WTC11 (cell line): Measurements from ENCODE around the gene TKT. TPM values are rescaled to one million over a fixed set of nuclear protein-coding genes. Genes with fewer than 3 reads are reported as not detected.
A peak's percentile ranks its signal among the peaks of the same experiment; 100 is the strongest.

ENCODE experiments used
- ATAC-seq: fragments of 200-7000 bp; cut with Tn5 transposase; 2 replicates; pipeline ENCODE4 v1.10.0; 2021; ENCODE audit warnings: mild to moderate bottlenecking, moderate library complexity
- CTCF ChIA-PET: fragments of 300-600 bp; sonication (Branson Sonifier 250); formaldehyde crosslinking; loops from one replicate; lab custom pipeline; 2021; ENCODE audit warnings: antibody characterized with exemption; lab: Charles Lee
- POLR2A ChIA-PET: fragments of 350-600 bp; sonication (Branson Sonifier 250); formaldehyde crosslinking; loops from one replicate; lab custom pipeline; 2021; ENCODE audit warnings: antibody characterized with exemption; lab: Charles Lee
- DNase-seq: peaks from one replicate; pipeline ENCODE4 v3.0.0; 2021; ENCODE audit warnings: low spot score
- H3K27ac Mint-ChIP-seq: 2 replicates; pipeline ENCODE4 v1.8.0; 2021; ENCODE audit warnings: mixed read lengths
- H3K27me3 Mint-ChIP-seq: 2 replicates; pipeline ENCODE4 v1.8.0; 2021; ENCODE audit warnings: low read depth, mild to moderate bottlenecking, moderate library complexity, mixed read lengths
- H3K36me3 Mint-ChIP-seq: 2 replicates; pipeline ENCODE4 v1.8.0; 2021; ENCODE audit warnings: mixed read lengths
- H3K4me1 Mint-ChIP-seq: 2 replicates; pipeline ENCODE4 v1.8.0; 2022; ENCODE audit warnings: mixed read lengths
- H3K4me3 Mint-ChIP-seq: 2 replicates; pipeline ENCODE4 v1.8.0; 2021; ENCODE audit warnings: mild to moderate bottlenecking, moderate library complexity, mixed read lengths
- H3K9me3 Mint-ChIP-seq: 2 replicates; pipeline ENCODE4 v1.8.0; 2021; ENCODE audit warnings: mixed read lengths
- ATF6 ChIP-seq: sonication (generic); formaldehyde crosslinking; IDR thresholded peaks from 2 replicates; pipeline ENCODE4 v1.8.1; 2023; ENCODE audit warnings: mild to moderate bottlenecking, missing genetic modification reagents
- CDX4 ChIP-seq: fragments of 250-450 bp; sonication (Bioruptor Pico); IDR thresholded peaks from 2 replicates; pipeline ENCODE4 v1.9.0; 2021; ENCODE audit warnings: moderate library complexity, mild to moderate bottlenecking, inconsistent platforms, borderline replicate concordance
- EMX1 ChIP-seq: fragments of 250-450 bp; sonication (Bioruptor Pico); IDR thresholded peaks from 2 replicates; pipeline ENCODE4 v1.8.0; 2021; ENCODE audit warnings: mild to moderate bottlenecking
- ERG ChIP-seq: fragments of 250-450 bp; sonication (Bioruptor Pico); IDR thresholded peaks from 2 replicates; pipeline ENCODE4 v1.8.0; 2021; ENCODE audit warnings: mild to moderate bottlenecking
- FOXJ3 ChIP-seq: sonication (generic); formaldehyde crosslinking; IDR thresholded peaks from 2 replicates; pipeline ENCODE4 v1.9.0; 2021; ENCODE audit warnings: missing genetic modification reagents, mild to moderate bottlenecking, borderline replicate concordance
- FOXP1 ChIP-seq: sonication (generic); formaldehyde crosslinking; IDR thresholded peaks from 2 replicates; pipeline ENCODE4 v1.8.0; 2022; ENCODE audit warnings: missing genetic modification reagents, mild to moderate bottlenecking, moderate library complexity, borderline replicate concordance
- FOXP4 ChIP-seq: sonication (generic); formaldehyde crosslinking; IDR thresholded peaks from 2 replicates; pipeline ENCODE4 v1.8.0; 2022; ENCODE audit warnings: mild to moderate bottlenecking, missing genetic modification reagents
- GABPB1 ChIP-seq: sonication (generic); formaldehyde crosslinking; IDR thresholded peaks from 2 replicates; pipeline ENCODE4 v1.8.1; 2023; ENCODE audit warnings: mild to moderate bottlenecking, missing genetic modification reagents
- HMGA2 ChIP-seq: fragments of 250-450 bp; sonication (Bioruptor Pico); IDR thresholded peaks from 2 replicates; pipeline ENCODE4 v1.4.0; 2021; ENCODE audit warnings: mild to moderate bottlenecking, moderate library complexity
- IRF2 ChIP-seq: sonication (generic); formaldehyde crosslinking; IDR thresholded peaks from 2 replicates; pipeline ENCODE4 v1.8.0; 2022; ENCODE audit warnings: low read depth, missing genetic modification reagents, borderline replicate concordance
- NR1H2 ChIP-seq: sonication (generic); formaldehyde crosslinking; IDR thresholded peaks from 2 replicates; pipeline ENCODE4 v1.9.0; 2021; ENCODE audit warnings: mild to moderate bottlenecking, moderate library complexity, missing genetic modification reagents
- SMAD4 ChIP-seq: sonication (generic); formaldehyde crosslinking; IDR thresholded peaks from 2 replicates; pipeline ENCODE4 v1.8.0; 2022; ENCODE audit warnings: mild to moderate bottlenecking, missing genetic modification reagents
- TEAD4 ChIP-seq: sonication (generic); formaldehyde crosslinking; IDR thresholded peaks from 2 replicates; pipeline ENCODE4 v1.8.0; 2022; ENCODE audit warnings: mild to moderate bottlenecking, missing genetic modification reagents
- ZBTB21 ChIP-seq: sonication (generic); formaldehyde crosslinking; IDR thresholded peaks from 2 replicates; pipeline ENCODE4 v1.8.1; 2023; ENCODE audit warnings: mild to moderate bottlenecking, missing genetic modification reagents, borderline replicate concordance
- ZNF232 ChIP-seq: sonication (generic); formaldehyde crosslinking; IDR thresholded peaks from 2 replicates; pipeline ENCODE4 v1.8.0; 2022; ENCODE audit warnings: mild to moderate bottlenecking, missing genetic modification reagents
- ZNF423 ChIP-seq: fragments of 250-450 bp; sonication (Bioruptor Pico); IDR thresholded peaks from 2 replicates; pipeline ENCODE4 v2.1.2; 2022; ENCODE audit warnings: mild to moderate bottlenecking, moderate library complexity
- ZNF532 ChIP-seq: fragments of 250-450 bp; sonication (Bioruptor Pico); IDR thresholded peaks from 2 replicates; pipeline ENCODE4 v1.9.0; 2021; ENCODE audit warnings: mild to moderate bottlenecking, borderline replicate concordance
- total RNA-seq: library from RNA; stranded (reverse); gene quantifications from 3 replicates; pipeline ENCODE4 v1.2.3, GENCODE V29; 2021

Gene TKT
- total RNA-seq, 1 experiment from 2014 or later = 1,040 TPM

GRCh38 chr3:53230041-53230621, 25.7 kb downstream of the TKT start:
- ChIA-PET POLR2A (no interaction called here), CTCF (interaction anchor here (0.6 to 3.0 kb wide), 9 partner anchors 8 to 130 kb away, joined by 3 to 8 read pairs (median 4); no protein-coding TSS in a partner anchor)
- Mint-ChIP-seq H3K27ac (peak overlapping the region; percentile 68), H3K27me3 (no peaks in the 10 kb centered on the region), H3K4me3 (no peak overlapping the region), H3K4me1 (no peaks in the 10 kb centered on the region), H3K36me3 (peaks cover 94% of the 10 kb centered on the region), H3K9me3 (no peaks in the 10 kb centered on the region)
- no peak for TF ChIP-seq CDX4 (CRISPR knock-in tag)
- TF ChIP-seq NR1H2 = no peak
- no peak for TF ChIP-seq SMAD4 (CRISPR knock-in tag)
- no peak for TF ChIP-seq EMX1
- no peak for TF ChIP-seq ZNF423
- TF ChIP-seq ZBTB21 (CRISPR knock-in tag) = no peak
- no peak for TF ChIP-seq ZNF532 (CRISPR knock-in tag)
- no peak for TF ChIP-seq ERG (CRISPR knock-in tag)
- TF ChIP-seq GABPB1 (CRISPR knock-in tag) = no peak
- TF ChIP-seq TEAD4 = no peak
- no peak for TF ChIP-seq ZNF232 (CRISPR knock-in tag)
- TF ChIP-seq FOXP4 (CRISPR knock-in tag) = no peak
- no peak for TF ChIP-seq IRF2 (CRISPR knock-in tag)
- no peak for TF ChIP-seq HMGA2
- TF ChIP-seq FOXJ3 (CRISPR knock-in tag) = no peak
- TF ChIP-seq ATF6 = no peak
- no peak for TF ChIP-seq FOXP1 (CRISPR knock-in tag)
- peak; percentile 59 for DNase-seq
- peak; percentile 72 for ATAC-seq
